T-helper 22 cell (primary cell): Measurements from ENCODE around the gene IGF2R.
"Not testable (repeated sequence)": the region's sequence is repeated elsewhere in the genome, so short reads cannot be mapped to it uniquely, and the experiment has no call there.

Experiments
- DNase-seq: peaks from one replicate; pipeline ENCODE4 v3.0.0-alpha.2; 2020; ENCODE audit warnings: low read depth

The IGF2R gene

DNA sequence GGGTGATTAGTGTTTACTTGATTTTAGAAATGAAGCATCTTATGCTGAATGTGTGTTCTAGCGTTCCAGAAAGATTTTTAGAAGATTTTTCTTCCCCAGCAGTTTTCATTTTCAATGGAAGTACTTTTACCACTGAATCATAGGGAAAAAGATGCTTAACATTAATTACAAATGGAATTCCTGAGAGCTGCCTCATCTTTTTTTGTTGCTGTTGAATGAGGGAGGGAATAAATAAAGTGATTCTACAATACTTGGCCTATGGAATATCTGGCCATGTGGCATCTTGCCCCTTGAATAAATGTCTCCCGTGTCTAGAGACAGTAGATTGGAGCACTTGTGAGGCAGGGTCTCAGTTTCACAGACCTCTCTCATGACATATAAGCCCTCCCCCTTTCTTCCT is 108.6 kb downstream of the IGF2R start:
- no peak for DNase-seq

DNA sequence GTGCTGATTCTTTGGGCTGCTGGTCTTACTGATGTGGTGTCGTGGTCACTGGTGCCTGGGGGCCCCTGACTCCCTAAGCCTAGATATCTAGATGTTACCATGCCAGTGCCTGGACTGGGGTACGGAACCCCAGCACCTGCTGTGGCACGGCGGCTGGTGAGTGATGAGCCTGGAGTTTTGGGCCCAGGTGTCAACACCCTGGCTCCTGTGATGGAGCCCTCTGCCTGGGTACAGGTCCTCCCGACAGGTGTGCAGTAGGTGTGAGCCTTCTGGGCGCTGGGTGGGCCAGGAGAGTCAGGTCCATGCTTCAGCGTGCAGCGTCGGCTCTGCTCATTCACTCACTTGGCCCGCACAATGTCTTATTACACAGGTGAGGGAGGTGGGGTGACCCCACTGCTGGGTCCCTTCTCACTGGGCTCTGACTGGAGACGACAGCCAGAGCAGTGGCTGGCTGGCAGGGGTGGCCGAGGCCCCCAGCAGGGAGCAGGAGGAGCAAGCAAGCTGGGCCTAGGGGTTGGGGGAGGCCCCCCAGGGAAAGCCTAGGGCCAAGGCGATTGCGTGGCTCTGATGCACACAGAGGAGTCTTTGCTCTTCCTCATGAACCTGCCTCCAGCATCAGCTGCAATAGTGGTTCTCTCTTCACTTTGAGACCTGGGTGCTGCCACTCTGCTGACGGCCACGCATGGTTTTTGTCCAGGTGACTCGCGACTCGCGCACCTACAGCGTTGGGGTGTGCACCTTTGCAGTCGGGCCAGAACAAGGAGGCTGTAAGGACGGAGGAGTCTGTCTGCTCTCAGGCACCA is 110.2 kb downstream of the IGF2R start:
- no peak for DNase-seq

DNA sequence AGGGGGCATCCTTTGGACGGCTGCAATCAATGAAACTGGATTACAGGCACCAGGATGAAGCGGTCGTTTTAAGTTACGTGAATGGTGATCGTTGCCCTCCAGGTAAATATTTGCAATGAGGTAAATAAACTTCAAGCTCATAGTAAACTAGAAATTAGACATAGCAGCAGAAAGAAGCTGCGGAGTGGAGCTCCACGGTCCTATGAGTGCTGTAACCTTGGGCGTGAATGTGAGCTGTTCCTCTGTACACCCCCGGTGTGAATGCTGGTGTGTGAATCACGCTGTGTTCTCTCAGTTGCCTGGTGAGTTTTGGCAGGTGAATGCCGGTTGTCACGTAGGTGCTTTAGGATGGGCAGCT is 110.8 kb downstream of the IGF2R start:
- no peak for DNase-seq

DNA sequence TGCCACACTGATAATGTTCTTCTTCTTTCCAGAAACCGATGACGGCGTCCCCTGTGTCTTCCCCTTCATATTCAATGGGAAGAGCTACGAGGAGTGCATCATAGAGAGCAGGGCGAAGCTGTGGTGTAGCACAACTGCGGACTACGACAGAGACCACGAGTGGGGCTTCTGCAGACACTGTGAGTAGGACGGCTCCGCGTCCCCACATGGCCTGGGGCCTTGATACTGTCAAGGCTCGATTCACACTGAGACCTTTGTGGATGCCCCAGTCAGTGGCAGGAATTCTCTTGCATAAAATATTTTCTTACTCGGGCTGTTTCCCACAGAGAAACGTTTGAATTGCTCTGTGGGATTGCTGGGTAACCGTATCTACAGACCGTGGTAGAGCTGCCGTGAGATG is 111.2 kb downstream of the IGF2R start:
- no peak for DNase-seq

DNA sequence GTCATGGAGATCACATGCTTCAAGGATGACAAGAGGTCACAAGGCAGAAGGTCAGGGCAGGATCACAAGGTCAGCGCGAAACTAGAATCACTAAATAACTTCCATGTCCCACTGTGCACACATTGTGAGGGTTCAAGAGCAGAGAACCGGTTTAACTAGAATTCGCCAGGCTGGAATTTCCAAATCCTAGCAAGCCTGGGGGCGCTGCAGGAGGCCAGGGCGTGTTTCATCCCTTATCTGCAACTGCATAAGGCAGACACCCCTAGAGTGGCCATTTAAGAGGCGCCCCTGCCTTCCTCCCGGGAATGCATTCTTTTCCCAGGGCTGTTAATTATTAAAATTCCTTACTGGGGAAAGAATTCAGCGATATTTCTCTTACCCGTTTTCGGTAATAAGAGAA is 112.5 kb downstream of the IGF2R start:
- DNase-seq, result no peak

DNA sequence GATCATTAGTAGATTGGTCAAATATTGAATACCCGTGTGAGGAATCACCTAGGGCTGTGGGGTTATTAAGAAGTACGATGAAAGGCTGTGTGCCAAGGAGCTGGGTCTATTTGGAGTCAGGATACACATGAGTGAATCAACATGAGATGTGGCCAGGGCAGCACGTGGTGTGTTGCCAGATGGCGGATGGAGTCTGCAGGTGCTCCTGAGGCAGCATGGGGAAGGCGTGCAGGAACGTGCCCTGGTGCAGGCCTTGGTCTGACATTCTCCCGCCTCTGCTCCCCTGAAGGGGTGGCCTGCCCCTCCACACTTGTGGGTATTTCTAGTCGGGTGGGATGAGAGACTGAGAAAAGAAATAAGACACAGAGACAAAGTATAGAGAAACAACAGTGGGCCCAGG is 113.7 kb downstream of the IGF2R start:
- no peak for DNase-seq

DNA sequence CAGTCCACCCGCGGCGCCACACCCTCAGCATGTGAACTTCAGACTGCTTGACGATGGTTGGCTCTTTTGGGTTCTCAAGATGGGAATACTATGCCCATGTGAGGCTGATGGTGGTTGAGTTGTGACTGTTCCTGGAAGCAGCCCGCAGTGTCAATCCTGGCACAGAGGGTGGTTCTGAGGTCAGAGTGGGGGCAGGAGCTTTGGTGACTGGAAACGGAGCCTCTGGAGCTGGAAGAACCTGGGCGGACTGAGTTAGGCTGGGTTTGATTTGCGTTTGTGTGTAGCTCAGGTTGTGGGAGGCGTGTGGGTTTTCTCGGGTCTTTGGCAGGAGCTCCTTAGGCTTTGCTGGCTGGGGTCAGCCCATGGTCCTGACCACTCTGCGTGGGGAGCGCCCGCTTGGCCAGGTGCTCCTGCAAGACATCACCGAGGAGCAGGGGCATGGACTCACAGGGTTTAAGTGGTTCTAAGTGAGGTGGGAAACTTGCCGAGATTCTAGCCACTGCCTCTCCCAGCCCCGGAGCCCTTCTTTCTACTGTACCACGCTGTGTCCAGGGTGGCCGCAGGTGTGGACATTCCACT is 115.4 kb downstream of the IGF2R start:
- DNase-seq, result no peak

DNA sequence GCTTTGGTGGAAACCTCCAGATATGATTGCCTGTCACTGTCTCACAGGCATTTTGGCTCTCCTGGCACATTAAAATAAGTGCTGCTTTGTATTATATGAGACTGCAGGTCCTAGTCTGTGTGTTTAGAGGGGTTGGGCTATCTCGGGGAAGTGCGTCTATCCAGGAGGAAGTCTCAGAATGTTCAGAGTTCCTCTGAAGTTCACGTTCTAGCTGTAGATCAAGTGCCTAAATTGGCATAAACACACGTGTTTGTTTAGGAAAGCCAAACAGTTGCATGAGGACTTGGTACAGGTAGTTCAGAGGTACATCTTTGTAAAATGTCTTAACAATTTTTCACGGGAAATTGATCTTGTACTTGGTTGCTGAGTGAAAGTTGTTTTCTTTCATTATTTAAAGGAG is 116.3 kb downstream of the IGF2R start:
- no peak for DNase-seq

DNA sequence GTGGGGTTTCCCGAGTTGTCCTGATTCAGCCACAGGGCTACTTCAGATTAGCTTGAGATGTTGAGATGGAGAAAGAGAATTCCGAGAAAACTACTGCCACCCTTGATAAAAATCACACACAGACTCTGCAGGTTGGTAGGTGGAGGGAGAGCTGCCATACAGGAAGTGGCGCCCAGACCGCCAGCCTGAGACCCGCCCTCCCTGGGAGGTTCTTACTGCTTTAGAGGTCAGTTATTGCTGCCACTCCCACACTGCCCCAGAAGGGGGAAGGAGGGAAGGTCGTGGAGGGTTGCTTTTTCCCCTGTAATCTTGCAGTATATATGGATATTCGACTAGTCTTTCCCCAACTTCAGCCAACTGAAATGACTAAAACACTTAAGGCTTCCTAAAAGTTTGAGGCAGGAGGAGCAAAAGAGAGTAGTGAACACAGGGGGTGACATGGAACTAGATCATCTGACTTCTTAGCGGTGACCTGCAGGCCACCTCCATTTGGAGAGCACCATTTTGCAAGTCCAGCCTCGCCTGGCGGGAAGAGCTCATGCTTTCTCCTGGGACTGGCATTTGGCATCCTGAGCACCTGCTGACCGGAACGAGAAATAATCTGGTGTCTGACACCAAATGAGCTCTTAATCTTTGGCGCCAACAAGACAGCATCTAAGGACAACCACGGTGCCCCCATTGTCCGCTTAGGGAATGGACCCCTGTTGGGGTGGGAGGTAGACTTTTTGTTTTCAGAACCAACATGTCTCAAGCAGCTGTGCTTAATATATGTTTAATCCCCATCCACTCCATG is 117.0 kb downstream of the IGF2R start:
- no peak for DNase-seq

DNA sequence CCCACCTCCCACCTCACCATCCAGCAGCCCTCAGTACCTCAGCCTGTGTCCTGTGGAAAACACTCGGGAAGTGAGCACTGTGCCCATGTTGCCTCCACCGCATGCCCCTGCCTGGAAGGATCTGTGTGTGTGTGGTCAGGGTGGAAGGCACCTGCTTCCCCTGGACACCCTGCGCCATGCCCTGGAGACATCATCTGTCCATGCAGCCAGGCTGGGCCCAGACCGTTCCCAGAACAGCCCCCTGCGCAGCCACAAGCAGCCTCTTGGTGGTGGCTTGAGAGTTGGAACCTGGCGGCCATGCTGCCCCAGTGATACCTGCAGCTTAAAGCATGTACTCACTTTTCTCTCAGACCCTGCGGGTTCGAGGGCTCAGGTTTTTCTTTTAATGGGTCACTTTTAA is 117.9 kb downstream of the IGF2R start:
- no peak for DNase-seq

DNA sequence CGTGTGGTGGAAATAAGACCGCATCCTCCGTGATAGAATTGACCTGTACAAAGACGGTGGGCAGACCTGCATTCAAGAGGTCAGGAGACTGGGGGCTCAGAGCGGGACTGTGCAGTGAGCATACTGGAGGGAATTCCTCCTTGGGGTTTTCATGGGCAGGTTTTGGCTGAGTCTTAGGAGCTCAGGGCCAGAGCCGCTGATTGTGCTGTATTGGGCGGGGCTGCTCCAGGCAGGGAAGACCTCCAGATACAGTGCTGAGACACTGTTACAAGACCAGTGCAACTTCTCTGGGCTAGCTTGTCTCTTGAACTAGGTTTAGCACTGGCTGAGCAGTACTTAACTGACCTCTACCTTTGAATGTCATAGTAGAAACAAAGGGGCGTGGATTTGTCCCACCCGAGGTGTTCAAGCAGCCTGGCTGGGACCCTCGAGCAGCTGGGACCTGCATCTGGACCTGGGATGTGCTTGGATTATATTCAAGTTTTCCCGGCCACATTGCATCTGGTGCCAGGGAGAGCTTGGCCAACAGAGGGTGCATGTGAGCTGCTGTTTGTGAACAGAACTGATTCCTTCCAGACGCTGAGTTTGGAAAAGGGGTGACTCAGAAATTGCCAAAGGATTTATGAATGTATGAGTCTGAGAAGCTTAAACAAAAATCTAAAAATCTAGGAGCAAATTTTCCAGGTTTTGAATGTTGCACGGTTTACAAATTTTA is 119.3 kb downstream of the IGF2R start:
- no peak for DNase-seq

DNA sequence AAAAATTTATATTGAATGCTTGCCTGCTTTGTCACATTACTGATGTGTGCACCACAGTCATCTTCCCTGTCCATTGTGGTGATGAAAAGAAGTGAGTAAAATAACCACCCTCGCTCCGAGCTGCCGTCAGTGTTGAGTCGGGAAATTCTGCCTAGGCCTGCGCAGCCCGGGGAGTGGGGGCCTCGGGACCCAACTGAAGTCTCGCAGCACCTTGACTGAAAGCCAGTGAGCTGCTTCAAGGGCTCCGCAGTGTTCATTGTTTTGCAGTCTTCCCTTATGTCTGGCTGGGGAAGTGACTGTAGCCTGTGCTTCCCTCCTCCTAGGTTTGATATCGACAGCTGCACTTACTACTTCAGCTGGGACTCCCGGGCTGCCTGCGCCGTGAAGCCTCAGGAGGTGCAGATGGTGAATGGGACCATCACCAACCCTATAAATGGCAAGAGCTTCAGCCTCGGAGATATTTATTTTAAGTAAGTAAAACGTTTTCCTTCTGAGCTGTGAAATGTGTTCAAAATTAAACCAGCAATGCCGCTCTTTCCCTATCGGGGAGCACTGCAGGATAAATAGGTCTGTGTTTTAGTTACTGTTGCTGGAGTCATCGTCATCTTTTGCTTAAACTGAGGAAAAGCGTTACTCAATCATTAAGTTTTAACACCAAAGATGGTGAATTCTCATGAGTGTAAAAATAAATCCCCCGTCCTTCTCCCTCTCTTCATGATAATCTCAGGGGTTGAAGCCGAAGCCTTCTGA is 120.1 kb downstream of the IGF2R start:
- DNase-seq, result no peak

DNA sequence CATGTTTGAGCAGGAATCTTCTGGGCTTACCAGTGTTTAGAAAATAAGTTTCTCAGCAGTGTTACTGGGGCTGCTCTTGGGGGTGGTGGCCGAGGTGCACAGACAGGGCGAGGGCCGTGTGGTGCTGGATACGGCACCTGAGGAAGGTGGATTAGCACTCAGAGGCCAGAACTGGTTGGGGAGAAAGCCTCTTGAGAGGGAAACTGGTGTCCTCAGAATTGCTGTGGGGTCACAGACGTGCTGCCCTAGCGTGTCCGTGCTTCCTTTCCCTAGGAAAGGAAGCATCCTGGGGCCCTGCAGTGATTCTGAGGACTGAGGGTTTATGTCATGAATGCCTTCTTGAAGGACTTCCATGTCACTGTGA is 120.6 kb downstream of the IGF2R start:
- DNase-seq, result no peak

DNA sequence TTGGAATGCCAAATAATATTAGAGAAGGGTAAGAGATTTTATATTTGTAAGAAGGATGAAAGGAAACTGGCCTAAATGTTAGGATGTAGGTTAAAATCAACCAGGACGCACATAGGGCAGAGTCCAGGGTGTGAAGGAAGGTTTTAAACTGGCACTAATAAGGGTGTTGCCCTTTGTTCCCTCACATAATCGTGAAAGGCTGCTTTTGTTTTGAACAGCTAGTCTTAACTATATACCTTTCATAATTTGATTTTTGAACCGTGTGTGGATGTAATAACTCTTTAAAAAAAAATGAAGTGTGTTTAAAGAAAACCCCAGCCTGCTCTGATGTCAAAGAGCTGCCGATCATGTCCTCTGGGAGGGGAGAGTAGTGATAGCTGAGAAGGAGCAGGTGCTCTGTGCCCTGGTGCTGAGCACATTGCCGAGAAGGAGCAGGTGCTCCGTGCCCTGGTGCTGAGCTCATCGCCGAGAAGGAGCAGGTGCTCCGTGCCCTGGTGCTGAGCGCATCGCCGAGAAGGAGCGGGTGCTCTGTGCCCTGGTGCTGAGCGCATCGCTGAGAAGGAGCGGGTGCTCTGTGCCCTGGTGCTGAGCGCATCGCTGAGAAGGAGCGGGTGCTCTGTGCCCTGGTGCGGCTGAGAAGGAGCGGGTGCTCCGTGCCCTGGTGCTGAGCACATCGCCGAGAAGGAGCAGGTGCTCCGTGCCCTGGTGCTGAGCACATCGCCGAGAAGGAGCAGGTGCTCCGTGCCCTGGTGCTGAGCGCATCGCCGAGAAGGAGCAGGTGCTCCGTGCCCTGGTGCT is 121.8 kb downstream of the IGF2R start:
- DNase-seq, result not testable (repeated sequence)

DNA sequence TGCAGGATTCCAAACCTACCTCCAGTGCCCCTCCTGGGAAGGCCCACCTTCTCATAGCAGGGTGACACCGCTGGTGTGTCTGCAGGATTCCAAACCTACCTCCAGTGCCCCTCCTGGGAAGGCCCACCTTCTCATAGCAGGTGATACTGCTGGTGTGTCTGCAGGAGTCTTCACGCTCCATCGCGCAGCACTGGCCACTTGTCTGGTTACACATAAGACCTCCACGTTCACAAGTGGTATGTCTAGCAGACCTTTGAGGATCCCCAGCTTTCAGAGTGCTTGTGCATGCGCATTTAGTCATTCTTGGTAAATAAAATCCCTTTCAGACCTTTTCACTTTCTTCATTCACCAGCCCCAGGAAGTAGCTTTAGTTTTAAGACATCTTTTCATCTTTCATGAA is 123.3 kb downstream of the IGF2R start:
- DNase-seq, result not testable (repeated sequence)

DNA sequence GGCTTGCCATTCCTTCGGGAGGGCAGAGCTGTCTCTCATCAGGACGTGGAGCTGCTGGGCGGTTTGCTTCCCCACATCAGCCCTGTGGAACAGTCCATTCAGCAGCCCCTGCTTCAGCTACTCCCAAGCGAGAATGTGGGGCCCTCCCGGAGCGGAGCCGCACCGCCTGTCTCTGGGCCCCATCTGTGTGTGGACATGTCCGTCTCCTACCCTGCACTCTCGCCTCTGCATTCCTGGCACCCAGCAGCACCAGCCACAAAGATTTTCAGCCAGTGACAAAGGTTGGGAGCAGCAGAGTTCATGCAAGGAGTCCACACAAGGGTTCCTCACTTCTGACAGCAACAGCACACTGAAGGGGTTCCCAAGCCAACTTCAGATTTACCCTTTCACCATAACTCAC is 123.7 kb downstream of the IGF2R start:
- DNase-seq, result no peak

DNA sequence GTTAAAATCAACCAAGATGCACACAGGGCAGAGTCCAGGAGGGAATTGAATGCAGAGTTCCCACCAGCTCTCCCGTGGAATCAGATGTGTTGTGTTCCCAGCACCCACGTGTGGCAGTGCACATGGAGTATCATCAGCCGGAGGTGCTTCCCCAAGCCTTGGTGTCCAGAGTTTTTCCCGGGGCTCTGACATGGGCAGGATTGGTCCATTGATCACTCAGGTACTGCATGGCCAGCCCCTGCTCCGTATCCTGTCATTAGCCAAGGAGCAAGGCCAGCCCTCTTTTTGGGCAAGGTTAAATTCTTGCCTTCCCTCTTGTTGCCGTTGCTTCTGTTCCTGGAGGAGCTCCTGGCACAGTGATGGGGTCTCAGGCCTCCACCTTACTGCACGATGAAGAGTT is 124.2 kb downstream of the IGF2R start:
- DNase-seq, result no peak

DNA sequence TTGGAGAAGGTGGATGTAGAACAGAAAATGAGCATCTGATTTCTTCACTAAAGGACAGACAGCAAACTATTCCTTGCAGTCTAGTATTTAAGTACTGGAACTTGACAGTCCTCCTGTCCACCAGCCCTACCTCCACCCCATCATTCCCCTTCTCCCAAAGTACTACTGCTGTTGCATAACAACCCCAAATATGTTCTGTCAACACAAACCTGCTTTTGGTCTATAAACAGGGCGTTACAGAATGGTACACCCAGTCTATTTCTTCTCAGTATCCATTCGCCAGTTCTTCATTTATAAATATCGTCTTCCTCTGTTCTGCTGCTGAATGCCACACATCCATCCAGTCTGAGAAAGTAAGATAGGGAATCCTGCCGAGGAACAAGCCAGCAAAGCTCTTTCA is 125.1 kb downstream of the IGF2R start:
- DNase-seq, result no peak

DNA sequence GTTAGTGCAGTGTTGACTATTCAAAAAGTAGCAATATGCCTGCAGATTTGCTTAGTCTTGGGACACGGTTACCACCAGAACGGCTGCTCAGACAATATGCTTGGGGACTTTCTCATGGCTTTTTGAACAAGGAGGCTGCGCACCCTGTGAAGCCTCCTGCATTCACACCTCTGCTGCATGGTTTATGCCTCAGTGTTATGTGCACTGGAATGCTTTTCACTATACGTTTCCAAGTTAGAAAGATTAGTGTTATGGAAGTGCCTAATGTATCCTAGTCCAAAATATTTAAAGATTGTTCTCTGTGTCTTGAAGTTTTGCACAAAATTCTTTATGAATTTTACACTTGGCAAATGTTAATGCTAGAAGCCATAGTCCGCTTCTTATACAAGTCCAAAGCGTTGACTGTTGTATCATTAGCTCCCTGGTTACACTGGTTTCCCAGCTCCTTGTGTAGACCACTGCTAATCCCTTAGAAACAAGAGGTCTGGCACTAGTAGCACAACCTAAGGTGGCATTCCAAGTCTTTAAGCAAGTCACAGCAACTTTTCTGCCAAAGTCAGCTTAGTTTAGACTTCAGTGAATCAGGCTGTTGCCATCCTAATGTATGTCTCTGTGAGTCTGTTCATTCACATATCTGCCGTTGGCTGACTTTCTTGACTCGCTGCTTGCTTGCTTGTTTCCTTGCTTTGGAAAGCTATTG is 126.4 kb downstream of the IGF2R start:
- no peak for DNase-seq
